Coronary artery (tissue), 2 donors: ENCODE measurements around the gene CORO2B.

ENCODE experiments used
- DNase-seq: peaks from one replicate; pipeline ENCODE4 v3.0.0-alpha.2; 2017; ENCODE audit warnings: low spot score
- H3K27ac ChIP-seq, 2 donors: fragments of 200-600 bp; sonication (generic); one replicate each; pipeline ENCODE4 v1.5.1; 2016 to 2019
- H3K4me3 ChIP-seq: fragments of 200-600 bp; sonication (generic); 2 replicates; pipeline ENCODE4 v1.5.1; 2016; ENCODE audit warnings: mild to moderate bottlenecking, moderate library complexity
- TF ChIP-seq, protein P1 (sequence below): fragments of 200-600 bp; sonication (generic); IDR thresholded peaks from one replicate; pipeline ENCODE4 v1.5.1; 2019; ENCODE audit warnings: antibody characterized with exemption

CORO2B gene

DNA sequence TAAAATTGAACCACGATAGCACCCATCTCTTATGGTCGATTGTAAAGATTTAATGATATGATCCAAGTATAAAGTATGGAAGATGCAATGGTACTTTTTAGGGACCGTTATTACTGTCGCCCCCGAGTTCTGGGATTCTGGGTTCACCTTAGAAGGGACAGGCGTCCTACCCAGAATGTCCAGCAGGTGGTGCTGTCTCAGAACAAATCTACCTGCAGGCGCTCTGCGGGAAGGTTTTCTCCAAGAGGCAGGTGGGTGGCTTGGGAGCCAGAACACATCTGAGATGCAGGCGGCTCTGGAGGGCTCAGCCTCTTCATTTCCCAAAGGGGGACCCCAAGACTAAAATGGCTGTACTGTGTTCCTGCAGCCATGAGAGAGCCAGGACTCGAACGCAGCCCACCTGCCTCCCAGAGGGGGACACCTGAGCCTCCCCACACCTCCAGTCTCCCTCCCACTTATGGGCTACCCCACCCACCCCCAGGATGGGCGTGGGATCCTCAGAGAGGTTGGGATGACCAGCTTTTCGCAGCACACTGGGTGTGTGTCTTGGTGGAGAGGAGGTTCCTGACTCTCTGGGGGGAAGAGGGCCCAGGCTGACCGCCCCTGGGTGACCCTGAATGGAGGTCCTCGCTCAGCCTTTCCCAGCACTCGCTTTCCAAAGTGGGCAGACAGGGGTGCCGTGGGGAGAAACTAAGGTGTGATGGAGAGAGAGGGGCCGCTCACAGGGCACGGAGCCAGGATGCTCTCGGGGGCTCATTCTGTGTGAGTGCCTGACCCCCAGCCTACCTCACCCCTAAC is 28.1 kb upstream of the CORO2B start:
- Histone ChIP-seq H3K27ac (no peak overlapping the region), H3K4me3 (no peak overlapping the region)
- no peak for DNase-seq
- TF ChIP-seq, protein P1, sequence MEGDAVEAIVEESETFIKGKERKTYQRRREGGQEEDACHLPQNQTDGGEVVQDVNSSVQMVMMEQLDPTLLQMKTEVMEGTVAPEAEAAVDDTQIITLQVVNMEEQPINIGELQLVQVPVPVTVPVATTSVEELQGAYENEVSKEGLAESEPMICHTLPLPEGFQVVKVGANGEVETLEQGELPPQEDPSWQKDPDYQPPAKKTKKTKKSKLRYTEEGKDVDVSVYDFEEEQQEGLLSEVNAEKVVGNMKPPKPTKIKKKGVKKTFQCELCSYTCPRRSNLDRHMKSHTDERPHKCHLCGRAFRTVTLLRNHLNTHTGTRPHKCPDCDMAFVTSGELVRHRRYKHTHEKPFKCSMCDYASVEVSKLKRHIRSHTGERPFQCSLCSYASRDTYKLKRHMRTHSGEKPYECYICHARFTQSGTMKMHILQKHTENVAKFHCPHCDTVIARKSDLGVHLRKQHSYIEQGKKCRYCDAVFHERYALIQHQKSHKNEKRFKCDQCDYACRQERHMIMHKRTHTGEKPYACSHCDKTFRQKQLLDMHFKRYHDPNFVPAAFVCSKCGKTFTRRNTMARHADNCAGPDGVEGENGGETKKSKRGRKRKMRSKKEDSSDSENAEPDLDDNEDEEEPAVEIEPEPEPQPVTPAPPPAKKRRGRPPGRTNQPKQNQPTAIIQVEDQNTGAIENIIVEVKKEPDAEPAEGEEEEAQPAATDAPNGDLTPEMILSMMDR = peak; percentile 79

GRCh38 chr15:68551296-68551635 is 27.5 kb upstream of the CORO2B start:
- DNase-seq = no peak
- no peak overlapping the region for H3K27ac ChIP-seq
- no peak overlapping the region for H3K4me3 ChIP-seq
- TF ChIP-seq, protein P1 = no peak

GRCh38 chr15:68552344-68552743 is 26.4 kb upstream of the CORO2B start:
- no peak for DNase-seq
- H3K4me3 ChIP-seq = no peak overlapping the region
- H3K27ac ChIP-seq = no peak overlapping the region
- TF ChIP-seq, protein P1 = no peak

DNA sequence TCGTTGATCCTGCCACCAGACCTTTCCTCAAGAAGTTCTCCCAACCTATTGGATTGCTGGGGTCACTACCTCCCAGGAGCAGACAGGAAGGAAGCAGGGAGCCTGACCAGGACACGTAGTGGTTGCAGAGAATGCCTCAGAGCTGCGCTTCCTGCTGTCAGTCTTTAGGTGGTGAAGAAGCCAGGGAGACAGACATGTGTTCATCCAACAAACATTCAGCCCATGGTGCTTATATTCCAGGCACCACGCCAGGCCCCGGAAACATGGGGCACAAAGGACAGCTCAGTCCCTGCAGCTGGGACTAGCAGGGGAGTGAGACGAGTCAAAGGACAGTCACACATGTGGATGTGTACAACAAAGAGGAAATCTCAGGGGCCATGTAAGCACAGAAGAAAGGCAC is 26.0 kb upstream of the CORO2B start:
- H3K4me3 ChIP-seq = no peak overlapping the region
- TF ChIP-seq, protein P1 = no peak
- no peak overlapping the region for H3K27ac ChIP-seq
- no peak for DNase-seq

DNA sequence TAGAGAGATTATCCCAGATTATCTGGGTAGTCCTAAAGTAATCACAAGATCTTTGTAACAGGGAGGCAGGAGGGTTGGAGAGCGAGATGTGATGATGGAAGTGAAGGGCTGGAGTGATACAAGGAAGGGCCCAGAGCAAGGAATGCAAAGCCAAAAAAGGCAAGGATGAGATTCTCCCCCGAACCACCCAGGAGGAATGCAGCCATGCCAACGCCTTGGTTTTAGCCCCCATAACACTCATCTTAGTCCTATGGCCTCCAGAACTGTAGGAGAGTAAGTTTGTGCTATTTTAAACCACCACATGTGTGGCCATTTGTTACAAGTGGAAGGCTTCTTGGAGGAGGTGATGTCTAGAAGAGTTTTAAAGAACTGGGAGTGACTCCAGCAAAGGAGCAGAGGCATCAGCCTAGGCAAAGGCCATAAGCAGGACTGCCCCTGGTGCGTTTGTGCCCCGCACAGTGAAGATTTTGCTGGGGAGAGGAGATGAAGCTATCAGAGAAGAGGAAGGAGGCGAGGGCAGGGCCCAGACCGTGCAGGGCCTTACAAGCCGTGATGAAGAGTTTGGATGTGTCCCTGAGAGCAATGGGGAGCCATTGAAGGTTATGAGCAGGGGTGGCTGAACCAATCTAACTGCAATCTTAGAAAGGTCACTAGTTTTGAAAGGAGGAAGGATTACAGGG is 25.3 kb upstream of the CORO2B start:
- DNase-seq = no peak

GRCh38 chr15:68553994-68554720 is 24.6 kb upstream of the CORO2B start:
- Histone ChIP-seq H3K4me3 (no peak overlapping the region), H3K27ac (no peak overlapping the region)
- no peak for DNase-seq
- TF ChIP-seq, protein P1 = peak; percentile 73

More for the DNA sequence above, 25.3 kb upstream of the CORO2B start:
- TF ChIP-seq, protein P1 = no peak
- Histone ChIP-seq H3K4me3 (no peak overlapping the region), H3K27ac (no peak overlapping the region)
